Fibroblast of pulmonary artery (primary cell): ENCODE data around the gene EIF4E1B.

Source experiments
- DNase-seq: peaks from one replicate; pipeline ENCODE4 v3.0.0-alpha.2; 2010; ENCODE audit warnings: low read depth
- H3K4me3 ChIP-seq: replicated peaks from 2 replicates; pipeline ENCODE4 v1.5.1; 2011; ENCODE audit warnings: low read depth, mild to moderate bottlenecking, control low read depth, low read length, moderate library complexity
- CTCF ChIP-seq: IDR thresholded peaks from 2 replicates; pipeline ENCODE4 v1.5.1; 2011; ENCODE audit warnings: mild to moderate bottlenecking, control low read depth, low read length, inconsistent platforms; ENCODE audit errors: missing control alignments

Gene EIF4E1B

GRCh38 chr5:176663566-176663965 is 33.1 kb downstream of the EIF4E1B start:
- no peak overlapping the region for H3K4me3 ChIP-seq
- no peak for TF ChIP-seq CTCF
- DNase-seq = no peak

GRCh38 chr5:176664479-176664878 is 34.0 kb downstream of the EIF4E1B start:
- no peak overlapping the region for H3K4me3 ChIP-seq
- no peak for DNase-seq
- TF ChIP-seq CTCF = no peak

DNA sequence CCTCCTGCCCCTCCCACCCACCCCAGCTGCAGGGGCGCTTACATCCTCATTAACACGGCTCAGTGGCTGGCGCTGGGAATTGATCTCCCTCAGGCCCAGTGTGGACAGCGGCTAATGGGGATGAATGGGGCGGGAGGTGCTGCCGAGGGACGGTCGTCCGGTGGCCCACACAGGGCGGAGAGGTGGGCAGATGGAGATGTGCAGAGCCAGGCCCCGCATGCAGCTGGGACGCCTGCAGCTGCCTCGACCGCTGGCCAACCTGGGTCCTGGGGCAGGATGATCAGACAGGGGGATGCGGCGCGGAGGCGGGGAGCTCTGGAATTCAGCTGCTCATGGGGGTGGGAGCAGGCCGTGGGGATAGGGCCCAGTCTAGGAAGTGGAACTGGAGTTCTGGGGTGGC is 34.4 kb downstream of the EIF4E1B start:
- TF ChIP-seq CTCF = no peak
- no peak for DNase-seq
- H3K4me3 ChIP-seq = no peak overlapping the region

DNA sequence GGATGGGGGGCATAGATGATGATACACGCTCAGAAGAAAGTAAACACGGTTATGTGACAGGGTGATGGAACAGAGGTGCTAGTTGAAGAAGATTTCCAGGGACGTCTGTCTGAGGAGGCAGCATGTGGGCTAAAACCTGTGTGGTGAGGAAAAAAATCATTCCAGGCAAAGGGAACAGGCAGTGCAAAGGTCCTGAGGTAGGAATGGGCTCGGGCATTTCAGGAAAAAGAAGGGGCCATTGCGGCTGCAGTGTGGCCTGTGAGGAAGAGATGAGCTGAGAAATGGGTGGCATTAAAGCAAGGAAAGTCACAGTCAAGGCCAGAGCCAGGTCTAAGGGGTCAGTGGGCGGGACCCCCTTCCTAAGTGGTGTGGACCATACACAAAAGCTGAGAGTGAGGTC is 35.0 kb downstream of the EIF4E1B start:
- DNase-seq = no peak
- no peak for TF ChIP-seq CTCF
- H3K4me3 ChIP-seq = no peak overlapping the region

DNA sequence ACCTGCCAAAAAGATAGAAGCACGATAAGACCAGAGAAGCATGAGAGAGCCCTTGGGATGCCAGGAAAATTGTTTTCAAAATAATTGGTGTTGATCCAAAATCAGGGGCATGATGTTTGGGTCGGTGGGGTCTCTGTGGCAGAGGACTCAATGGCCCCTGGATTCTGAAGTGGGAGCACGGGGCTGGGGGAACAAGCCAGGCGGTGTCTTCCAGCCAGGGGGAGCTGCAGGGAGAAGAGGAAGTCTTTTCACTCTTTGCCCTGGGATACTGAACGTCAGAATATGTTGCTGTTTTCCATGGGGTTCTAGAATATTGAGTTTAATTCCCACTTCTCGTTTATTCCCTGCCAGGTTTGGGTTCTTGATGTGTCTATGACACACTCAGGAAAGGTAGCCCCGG is 37.2 kb downstream of the EIF4E1B start:
- TF ChIP-seq CTCF = no peak
- no peak for DNase-seq
- no peak overlapping the region for H3K4me3 ChIP-seq

- H3K4me3 ChIP-seq = no peak overlapping the region
- DNase-seq = no peak
Measured at GRCh38 chr5:176670449-176670848, 40.0 kb downstream of the EIF4E1B start.

More at GRCh38 chr5:176670449-176670848, 40.0 kb downstream of the EIF4E1B start:
- no peak for TF ChIP-seq CTCF
